Measurements from ENCODE around the gene ANKRD52.
"Not testable (repeated sequence)": the region's sequence is repeated elsewhere in the genome, so short reads cannot be mapped to it uniquely, and the experiment has no call there.

ANKRD52 gene

GRCh38 chr12:56208006-56208405 lies 50.2 kb downstream of the ANKRD52 start:
- DNase-seq (ENCODE audit: low read depth): no peak

DNA sequence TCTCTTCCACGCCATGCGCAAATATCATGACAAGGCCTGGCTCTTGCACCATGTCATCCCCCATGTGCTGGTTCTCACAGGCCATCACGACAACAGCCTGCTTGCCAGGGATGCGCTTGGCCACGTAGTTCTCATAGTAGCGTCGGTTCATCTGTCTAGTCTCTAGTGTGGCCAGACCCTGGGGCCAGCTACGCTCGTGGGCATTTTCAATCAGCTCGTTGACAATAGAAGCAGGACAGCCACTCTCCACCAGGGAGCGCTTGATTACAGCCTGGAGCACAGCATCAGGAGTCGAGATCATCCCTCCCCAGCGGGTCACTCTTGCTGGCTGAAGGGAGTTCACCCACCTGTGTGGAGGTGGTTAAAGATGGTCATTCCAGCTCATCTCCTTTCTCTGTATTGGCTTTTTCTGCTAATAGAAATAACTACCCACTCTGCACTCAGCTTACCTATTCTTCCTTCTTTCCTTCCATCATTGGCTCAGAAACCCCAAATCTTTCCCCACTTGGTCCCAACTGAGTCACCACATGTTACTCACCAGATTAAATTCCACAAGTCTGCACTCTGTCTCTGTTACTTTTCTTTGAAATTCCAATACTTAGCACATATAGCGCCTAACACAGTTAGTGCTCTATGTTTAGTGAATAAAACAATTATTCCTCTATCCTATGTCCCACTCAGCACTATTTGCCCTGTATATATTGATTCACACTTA lies 51.6 kb downstream of the ANKRD52 start:
- DNase-seq (ENCODE audit: low read depth): peak; percentile 28

- no peak for DNase-seq (ENCODE audit: low read depth)
Measured at GRCh38 chr12:56205445-56205844, 52.7 kb downstream of the ANKRD52 start.

- no peak for DNase-seq (ENCODE audit: low read depth)
Measured at GRCh38 chr12:56204275-56204674, 53.9 kb downstream of the ANKRD52 start.

- DNase-seq (ENCODE audit: low read depth): no peak
Measured at GRCh38 chr12:56202838-56203237, 55.3 kb downstream of the ANKRD52 start.

GRCh38 chr12:56202366-56202765 lies 55.8 kb downstream of the ANKRD52 start:
- no peak for DNase-seq (ENCODE audit: low read depth)

GRCh38 chr12:56198836-56199235 lies 59.3 kb downstream of the ANKRD52 start:
- DNase-seq (ENCODE audit: low read depth): no peak

DNA sequence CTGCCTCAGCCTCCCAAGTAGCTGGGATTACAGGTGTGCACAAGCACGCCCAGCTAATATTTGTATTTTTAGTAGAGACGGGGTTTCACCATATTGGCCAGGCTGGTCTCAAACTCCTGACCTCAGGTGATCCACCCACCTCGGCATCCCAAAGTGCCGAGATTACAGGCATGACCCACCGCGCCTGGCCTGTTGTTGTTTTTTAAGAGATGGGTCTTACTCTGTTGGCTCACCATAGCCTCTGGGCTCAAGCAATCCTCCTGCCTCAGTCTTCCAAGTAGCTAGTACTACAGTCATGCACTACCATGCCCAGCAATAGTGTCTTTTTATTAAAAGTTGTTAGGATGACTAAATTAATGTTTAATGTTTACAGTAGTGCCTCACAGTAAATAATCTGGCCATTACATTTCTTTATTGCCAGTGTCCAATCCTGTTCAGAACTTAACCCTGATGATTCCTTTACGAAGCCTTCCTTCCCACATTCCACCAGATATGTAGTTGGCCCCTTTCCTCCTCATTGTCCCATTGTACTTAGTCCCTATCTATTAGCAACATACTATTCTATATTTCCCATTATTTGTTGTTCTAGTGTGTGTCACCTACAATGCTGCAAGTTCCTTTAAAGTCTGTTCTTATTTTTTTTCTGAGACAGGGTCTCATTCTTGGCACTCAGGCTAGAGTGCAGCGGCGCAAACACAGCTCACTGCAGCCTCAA lies 60.1 kb downstream of the ANKRD52 start:
- no peak for DNase-seq (ENCODE audit: low read depth)

DNA sequence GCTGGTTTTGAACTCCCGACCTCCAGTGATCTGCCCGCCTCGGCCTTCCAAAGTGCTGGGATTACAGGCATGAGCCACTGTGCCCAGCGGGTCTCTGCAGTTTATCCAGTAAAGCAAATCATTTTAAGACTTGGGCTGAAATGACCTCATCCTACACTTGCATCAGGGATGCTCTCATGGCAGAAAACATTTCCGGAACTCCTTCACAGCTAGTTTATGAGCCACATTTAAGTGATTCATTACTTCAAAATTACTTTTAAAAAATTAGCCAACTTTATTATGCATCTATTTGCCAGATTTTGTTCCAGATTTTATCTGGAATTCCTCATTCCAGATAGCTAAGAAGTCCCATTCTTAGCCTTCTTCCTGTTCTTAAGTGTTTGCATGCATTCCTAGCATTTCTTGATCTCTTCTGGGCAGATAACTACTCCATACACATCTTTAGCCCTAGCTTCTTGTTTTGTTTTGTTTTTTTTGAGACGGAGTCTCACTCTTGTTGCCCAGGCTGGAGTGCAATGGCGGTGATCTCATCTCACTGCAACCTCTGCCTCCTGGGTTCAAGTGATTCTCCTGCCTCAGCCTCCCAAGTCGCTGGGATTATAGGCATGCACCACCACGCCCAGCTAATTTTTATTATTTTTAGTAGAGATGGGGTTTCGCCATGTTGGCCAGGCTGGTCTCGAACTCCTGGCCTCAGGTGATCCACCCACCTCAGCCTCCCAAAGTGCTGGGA lies 61.2 kb downstream of the ANKRD52 start:
- not testable (repeated sequence) for DNase-seq (ENCODE audit: low read depth)

DNA sequence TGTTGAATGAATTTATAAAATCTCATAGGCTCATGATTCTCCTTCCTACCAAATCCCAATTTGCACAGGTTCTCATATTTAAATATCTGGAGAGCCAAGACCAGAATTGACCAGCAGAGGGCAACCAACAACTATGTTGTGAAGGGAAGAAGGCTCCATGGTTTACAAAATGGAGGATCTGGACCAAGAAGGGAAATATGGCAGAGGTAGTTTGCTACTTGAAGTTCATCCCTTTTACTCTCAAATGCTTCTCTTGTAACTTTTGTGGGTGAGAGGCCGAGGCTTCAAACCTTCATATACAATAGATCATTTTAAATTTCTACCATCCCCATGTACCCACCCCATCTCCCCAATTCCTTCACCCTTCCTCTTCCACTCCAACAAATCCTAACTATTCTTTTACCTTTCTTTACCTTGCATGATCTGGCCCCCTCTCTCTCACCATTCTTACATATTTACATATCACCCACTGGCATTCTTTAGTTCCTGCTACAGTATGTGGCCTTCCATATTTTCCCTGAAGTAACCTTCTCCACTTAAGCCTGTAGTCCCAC lies 65.1 kb downstream of the ANKRD52 start:
- peak; percentile 61 for DNase-seq (ENCODE audit: low read depth)

- DNase-seq (ENCODE audit: low read depth): no peak
Measured at GRCh38 chr12:56192582-56192981, 65.6 kb downstream of the ANKRD52 start.

- no peak for DNase-seq (ENCODE audit: low read depth)
Measured at GRCh38 chr12:56190695-56191155, 67.5 kb downstream of the ANKRD52 start.

DNA sequence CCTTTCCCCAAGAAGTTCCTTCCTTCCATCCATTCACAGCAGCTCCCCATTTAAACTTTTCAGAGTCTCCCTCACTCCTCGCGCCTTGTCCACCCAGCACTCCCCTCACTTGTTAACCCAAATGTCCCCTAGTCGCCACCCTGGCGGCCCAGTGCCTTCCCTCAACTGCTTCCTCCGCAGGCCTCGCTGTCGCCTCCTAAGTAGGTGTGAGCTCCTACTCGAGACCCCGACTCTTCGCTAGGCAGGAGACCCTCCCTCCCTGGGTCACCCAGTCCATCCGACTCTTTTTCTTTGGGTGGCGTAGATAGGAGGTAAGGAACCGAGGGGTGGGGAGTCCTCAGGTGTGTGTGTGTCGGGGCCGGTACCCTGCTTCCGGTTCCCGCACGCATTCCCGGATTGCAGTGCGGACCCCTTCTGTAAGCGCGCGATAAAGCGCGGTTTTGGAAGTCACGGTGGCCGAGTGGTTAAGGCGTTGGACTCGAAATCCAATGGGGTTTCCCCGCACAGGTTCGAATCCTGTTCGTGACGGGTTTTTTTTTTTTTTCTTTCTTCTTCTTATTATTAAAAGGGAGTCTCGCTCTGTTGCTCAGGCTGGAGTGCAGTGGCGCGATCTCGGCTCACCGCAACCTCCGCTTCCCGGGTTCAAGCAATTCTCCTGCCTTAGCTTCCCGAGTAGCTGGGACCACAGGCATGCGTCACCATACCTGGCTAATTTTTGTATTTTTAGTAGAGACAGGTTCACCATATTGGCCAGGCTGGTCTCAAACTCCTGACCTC lies 68.1 kb downstream of the ANKRD52 start:
- DNase-seq (ENCODE audit: low read depth): peak; percentile 55

GRCh38 chr12:56189099-56189917 lies 68.9 kb downstream of the ANKRD52 start, which contains the start of gene SMARCC2:
SMARCC2 (minus strand) TSS chr12:56189483; CDS start chr12:56189461, 22 bp downstream.
- peak; percentile 78 for DNase-seq (ENCODE audit: low read depth)

DNA sequence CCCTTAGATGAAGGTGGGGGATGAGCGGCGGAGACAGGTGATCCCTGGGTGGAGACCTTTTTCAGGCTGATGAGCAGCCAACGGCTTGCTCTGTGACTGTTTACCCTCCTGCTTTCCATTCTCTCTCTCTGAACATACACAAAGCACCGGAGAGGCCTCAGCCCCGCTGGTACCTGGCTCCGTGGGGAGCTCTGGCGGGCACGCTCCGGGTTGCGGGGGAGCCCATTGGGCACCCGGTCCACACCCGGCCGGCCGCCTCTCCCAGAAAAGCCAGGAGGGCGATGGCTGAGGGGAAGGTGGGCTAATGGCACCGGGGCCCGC lies 69.4 kb downstream of the ANKRD52 start:
- DNase-seq (ENCODE audit: low read depth): no peak

DNA sequence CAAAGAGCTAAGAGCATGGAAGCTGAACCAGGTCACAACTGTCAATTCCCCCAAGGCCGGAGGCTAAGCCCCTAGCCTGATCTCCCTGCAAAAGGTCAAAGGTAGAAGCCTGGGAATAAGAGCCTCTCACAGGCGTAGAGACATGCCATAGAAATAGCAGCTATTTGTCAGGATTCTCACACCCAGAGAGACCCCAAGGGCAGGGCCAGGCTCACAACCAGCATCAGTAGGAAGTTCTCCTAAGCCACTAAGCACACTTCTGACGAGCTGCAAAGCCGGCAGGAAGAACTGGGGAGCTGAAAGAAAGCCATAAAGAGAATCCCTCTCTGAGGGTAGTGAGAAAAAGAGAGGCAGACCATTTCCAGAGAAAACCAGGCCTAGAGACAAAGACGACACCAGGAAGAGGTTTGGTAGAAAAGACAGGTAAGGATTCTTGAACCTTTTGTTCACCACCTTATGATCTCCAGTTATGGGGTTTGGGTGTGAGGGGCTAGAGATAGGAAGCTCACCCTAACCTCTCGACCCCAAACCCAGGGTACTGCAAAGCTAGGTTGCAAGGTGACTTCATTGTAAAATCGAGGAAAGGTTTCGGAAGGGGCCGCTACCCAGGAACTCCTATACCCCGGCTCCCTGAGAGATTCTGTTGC lies 69.9 kb downstream of the ANKRD52 start:
- DNase-seq (ENCODE audit: low read depth): no peak

All from activated T-cell treated with anti-CD3 and anti-CD28 coated beads for 1 hour (primary cell).